Kidney (tissue), 22 donors: ENCODE data around the gene NGRN. TPM values are rescaled to one million over a fixed set of nuclear protein-coding genes. Genes with fewer than 3 reads are reported as not detected.

Experiments
- DNase-seq, 5 donors: peaks; one replicate each; pipeline ENCODE4 v3.0.0-alpha.2; 2013 to 2020
- FAIRE-seq: peaks from 2 replicates; lab custom pipeline; 2012; peaks lifted over from hg19 to GRCh38; lab: Jason Lieb, UNC
- H3K27ac ChIP-seq, 2 donors: one replicate each; pipeline ENCODE4 v1.7.0; 2013; ENCODE audit warnings: low read depth in 2 of 2, low read length in 2 of 2, inconsistent platforms in 1 of 2
- H3K27me3 ChIP-seq: one replicate; pipeline ENCODE4 v1.7.1; 2013; ENCODE audit warnings: low read length, inconsistent platforms; ENCODE audit not compliant: control insufficient read depth, insufficient read depth
- H3K36me3 ChIP-seq, 3 donors: one replicate each; pipeline versions ENCODE4 v1.7.0 to v1.7.1; 2013; ENCODE audit warnings: low read length in 3 of 3, control low read depth in 1 of 3, inconsistent platforms in 1 of 3; ENCODE audit not compliant: insufficient read depth in 3 of 3, control insufficient read depth in 2 of 3
- H3K4me1 ChIP-seq, 3 donors: one replicate each; pipeline versions ENCODE4 v1.7.0 to v1.7.1; 2013; ENCODE audit warnings: low read length in 3 of 3, inconsistent platforms in 1 of 3, low read depth in 1 of 3; ENCODE audit not compliant: control insufficient read depth in 2 of 3, insufficient read depth in 2 of 3
- H3K4me3 ChIP-seq, 3 donors: one replicate each; pipeline versions ENCODE4 v1.7.0 to v1.8.1; 2013; ENCODE audit warnings: low read length in 3 of 3, control low read depth in 1 of 3, inconsistent platforms in 1 of 3
- H3K9ac ChIP-seq, 3 donors: one replicate each; pipeline versions ENCODE4 v1.7.0 to v1.7.1; 2013; ENCODE audit warnings: low read length in 3 of 3, control low read depth in 1 of 3, inconsistent platforms in 1 of 3
- H3K9me3 ChIP-seq, 3 donors: one replicate each; pipeline versions ENCODE4 v1.7.0 to v1.7.1; 2013; ENCODE audit warnings: low read length in 3 of 3, control low read depth in 1 of 3, inconsistent platforms in 1 of 3; ENCODE audit not compliant: control insufficient read depth in 2 of 3, insufficient read depth in 1 of 3
- intact Hi-C: fragments of 100-400 bp; cut with DNase I; formaldehyde crosslinking; loops from one replicate; pipeline ENCODE4 v1.11.1; 2022
- long read RNA-seq, 10 donors: library from polyadenylated mRNA in 1 of 10; unstranded in 1 of 10; transcript quantifications; one replicate each; pipeline ENCODE4 v2.0.0 and lab custom pipeline, GENCODE V29; 2021 to 2026
- polyA plus RNA-seq: library from polyadenylated mRNA; stranded (reverse); fragments of 350-450 nt; fragmentation: Illumina TruSeq; extraction: RNeasy Lipid Tissue Mini Kit (QIAGEN cat#74804); gene quantifications from one replicate; pipeline ENCODE4 v1.2.3, GENCODE V29; 2014; ENCODE audit warnings: low read depth, low replicate concordance; ENCODE audit not compliant: insufficient read depth
- total RNA-seq: library from RNA; stranded (reverse); fragmentation: NEBNext Ultra II Directional; extraction: Animal tissue kit (Norgen Biotek cat#: 25700); gene quantifications from one replicate; pipeline ENCODE4 v1.2.1, GENCODE V29; 2021
- TF ChIP-seq, protein P1 (sequence below): IDR thresholded peaks from 3 replicates; pipeline ENCODE4 v1.5.1; 2012; ENCODE audit warnings: mild to moderate bottlenecking, moderate library complexity, borderline replicate concordance; ENCODE audit not compliant: insufficient read depth; ENCODE audit errors: extremely low read depth
- donor health status: control.
- donor health status: control.
- donor health status: control.
- donor health status: control.
- donor health status: control.
- donor health status: DM: yes; HTN: yes; CAD: no.
- donor health status: Normal renal cell carcinoma (clear cell type).

Gene NGRN, protein sequence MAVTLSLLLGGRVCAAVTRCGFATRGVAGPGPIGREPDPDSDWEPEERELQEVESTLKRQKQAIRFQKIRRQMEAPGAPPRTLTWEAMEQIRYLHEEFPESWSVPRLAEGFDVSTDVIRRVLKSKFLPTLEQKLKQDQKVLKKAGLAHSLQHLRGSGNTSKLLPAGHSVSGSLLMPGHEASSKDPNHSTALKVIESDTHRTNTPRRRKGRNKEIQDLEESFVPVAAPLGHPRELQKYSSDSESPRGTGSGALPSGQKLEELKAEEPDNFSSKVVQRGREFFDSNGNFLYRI
- 81.9 TPM for total RNA-seq
- polyA plus RNA-seq: 93.8 TPM
- long read RNA-seq, donor 1, full-length matches to known transcripts: 75 of 75 reads
- long read RNA-seq, donor 1, partial matches to known transcripts: 0 of 75 reads
- long read RNA-seq, donor 1, other reads (novel, unspliced or antisense): 0 of 75 reads
- long read RNA-seq, donor 2, full-length matches to known transcripts: 95 of 95 reads
- long read RNA-seq, donor 2, partial matches to known transcripts: 0 of 95 reads
- long read RNA-seq, donor 2, other reads (novel, unspliced or antisense): 0 of 95 reads
- long read RNA-seq, donor 3, full-length matches to known transcripts: 81 of 81 reads
- long read RNA-seq, donor 3, partial matches to known transcripts: 0 of 81 reads
- long read RNA-seq, donor 3, other reads (novel, unspliced or antisense): 0 of 81 reads
- long read RNA-seq, donor 4, full-length matches to known transcripts: 85 of 85 reads
- long read RNA-seq, donor 4, partial matches to known transcripts: 0 of 85 reads
- long read RNA-seq, donor 4, other reads (novel, unspliced or antisense): 0 of 85 reads
- long read RNA-seq, donor 5, transcript NGRN-201 (2 exons, 2,784 nt): major isoform, 9 of 9 reads
- long read RNA-seq, donor 5, partial matches to known transcripts: 0 of 9 reads
- long read RNA-seq, donor 5, other reads (novel, unspliced or antisense): 0 of 9 reads
- long read RNA-seq, donor 6, full-length matches to known transcripts: 57 of 57 reads
- long read RNA-seq, donor 6, partial matches to known transcripts: 0 of 57 reads
- long read RNA-seq, donor 6, other reads (novel, unspliced or antisense): 0 of 57 reads
- long read RNA-seq, donor 7, full-length matches to known transcripts: 140 of 140 reads
- long read RNA-seq, donor 7, partial matches to known transcripts: 0 of 140 reads
- long read RNA-seq, donor 7, other reads (novel, unspliced or antisense): 0 of 140 reads
- long read RNA-seq, donor 8, full-length matches to known transcripts: 89 of 89 reads
- long read RNA-seq, donor 8, partial matches to known transcripts: 0 of 89 reads
- long read RNA-seq, donor 8, other reads (novel, unspliced or antisense): 0 of 89 reads
- long read RNA-seq, donor 9, full-length matches to known transcripts: 45 of 45 reads
- long read RNA-seq, donor 9, partial matches to known transcripts: 0 of 45 reads
- long read RNA-seq, donor 9, other reads (novel, unspliced or antisense): 0 of 45 reads
- long read RNA-seq, donor 10, full-length matches to known transcripts: 71 of 71 reads
- long read RNA-seq, donor 10, partial matches to known transcripts: 0 of 71 reads
- long read RNA-seq, donor 10, other reads (novel, unspliced or antisense): 0 of 71 reads

DNA sequence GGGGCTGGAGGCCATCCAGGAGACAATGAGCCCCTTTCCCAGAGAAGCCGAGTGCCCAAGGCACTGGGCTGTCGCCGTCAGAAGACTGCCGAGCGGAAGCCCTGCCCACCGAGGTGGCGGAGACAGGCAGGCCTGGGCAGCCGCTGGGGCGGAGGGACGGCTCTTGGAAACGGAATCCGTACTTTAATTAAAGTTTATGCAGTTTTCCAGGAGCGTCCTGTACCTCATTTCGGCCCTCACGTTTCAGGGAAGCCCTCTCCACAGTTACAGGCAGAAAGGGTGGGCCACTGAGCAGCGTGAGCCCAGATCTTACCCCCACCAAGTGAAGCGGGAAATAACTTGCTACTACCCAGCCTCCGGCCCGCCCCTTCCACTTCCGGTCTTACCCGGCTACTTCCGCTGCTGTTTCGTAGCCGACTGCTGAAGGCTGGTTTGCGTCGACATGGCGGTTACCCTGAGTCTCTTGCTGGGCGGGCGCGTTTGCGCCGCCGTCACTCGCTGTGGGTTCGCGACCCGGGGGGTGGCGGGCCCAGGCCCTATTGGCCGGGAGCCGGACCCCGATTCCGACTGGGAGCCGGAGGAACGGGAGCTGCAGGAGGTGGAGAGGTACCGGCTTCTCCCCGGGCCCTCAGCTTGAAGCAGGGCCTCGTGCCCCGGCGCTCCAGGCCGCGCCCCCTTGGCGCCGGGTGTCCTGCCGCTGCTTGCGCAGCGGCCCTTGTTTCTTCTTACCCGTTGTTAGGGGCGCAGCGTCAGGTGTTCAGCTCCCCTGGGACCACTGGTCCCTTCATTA lies at the start of gene NGRN:
Gene NGRN (plus strand): TSS at position 402 of the 790 bp plus-strand sequence. CDS start 41 bp downstream, at position 443.
- TF ChIP-seq, protein P1, sequence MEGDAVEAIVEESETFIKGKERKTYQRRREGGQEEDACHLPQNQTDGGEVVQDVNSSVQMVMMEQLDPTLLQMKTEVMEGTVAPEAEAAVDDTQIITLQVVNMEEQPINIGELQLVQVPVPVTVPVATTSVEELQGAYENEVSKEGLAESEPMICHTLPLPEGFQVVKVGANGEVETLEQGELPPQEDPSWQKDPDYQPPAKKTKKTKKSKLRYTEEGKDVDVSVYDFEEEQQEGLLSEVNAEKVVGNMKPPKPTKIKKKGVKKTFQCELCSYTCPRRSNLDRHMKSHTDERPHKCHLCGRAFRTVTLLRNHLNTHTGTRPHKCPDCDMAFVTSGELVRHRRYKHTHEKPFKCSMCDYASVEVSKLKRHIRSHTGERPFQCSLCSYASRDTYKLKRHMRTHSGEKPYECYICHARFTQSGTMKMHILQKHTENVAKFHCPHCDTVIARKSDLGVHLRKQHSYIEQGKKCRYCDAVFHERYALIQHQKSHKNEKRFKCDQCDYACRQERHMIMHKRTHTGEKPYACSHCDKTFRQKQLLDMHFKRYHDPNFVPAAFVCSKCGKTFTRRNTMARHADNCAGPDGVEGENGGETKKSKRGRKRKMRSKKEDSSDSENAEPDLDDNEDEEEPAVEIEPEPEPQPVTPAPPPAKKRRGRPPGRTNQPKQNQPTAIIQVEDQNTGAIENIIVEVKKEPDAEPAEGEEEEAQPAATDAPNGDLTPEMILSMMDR: no peak
- Histone ChIP-seq H3K27ac (peak within 1 kb of the TSS; percentile 94 to 98), H3K9ac (peak within 1 kb of the TSS; percentile 68 to 99 (median 90)), H3K4me1 (peaks cover 0 to 22% (median 17%) of the 10 kb centered on the region in 3 donors), H3K36me3 (peaks cover 2 to 3% (median 2%) of the 10 kb centered on the region in 3 donors), H3K4me3 (peak within 1 kb of the TSS; percentile 97 to 98 (median 97)), H3K9me3 (no peaks in the 10 kb centered on the region), H3K27me3 (no peaks in the 10 kb centered on the region)
- FAIRE-seq: no peak
- intact Hi-C loops: no loop called here
- DNase-seq: peak; percentile 95 to 98 (median 97)

DNA sequence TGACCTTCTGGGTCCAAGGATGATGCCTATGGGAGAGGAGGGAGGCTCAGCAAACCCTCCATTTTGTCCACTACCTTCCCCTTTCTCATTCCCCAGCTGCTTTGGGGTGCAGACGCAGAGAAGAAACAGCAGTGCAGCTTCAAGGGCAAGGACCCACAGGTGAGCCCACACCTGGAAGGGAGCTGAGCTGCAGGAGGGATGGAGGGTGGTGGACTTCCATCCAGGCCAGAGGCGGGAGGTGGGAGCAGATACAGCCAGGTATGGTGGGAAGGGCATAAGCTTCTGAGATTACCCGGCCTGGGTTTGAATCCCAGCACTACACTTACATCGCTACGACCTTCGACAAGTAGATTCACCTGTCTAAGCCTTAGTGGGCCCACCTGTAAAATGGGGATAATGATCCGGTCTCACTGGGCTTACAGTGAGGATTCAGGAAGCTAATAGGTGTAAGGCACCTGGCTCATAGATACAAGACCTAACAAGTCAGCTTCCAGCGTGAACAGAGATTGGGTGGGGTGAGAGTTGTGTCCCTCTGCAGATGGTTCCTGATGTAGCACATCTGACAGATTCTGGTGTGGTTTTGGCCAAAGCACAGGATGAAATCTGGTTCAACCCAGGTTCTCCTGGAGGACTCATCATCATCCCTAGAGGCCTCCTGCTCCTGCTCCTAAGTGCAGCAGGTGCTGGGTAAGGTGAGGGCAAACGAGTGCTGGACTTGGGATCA lies 47.6 kb upstream of the NGRN start:
- Histone ChIP-seq H3K27ac (no peak overlapping the region), H3K9me3 (no peaks in the 10 kb centered on the region), H3K27me3 (no peaks in the 10 kb centered on the region), H3K4me3 (no peak overlapping the region), H3K4me1 (peaks cover 0 to 12% (median 5%) of the 10 kb centered on the region in 3 donors), H3K36me3 (peaks cover 4 to 10% (median 5%) of the 10 kb centered on the region in 3 donors), H3K9ac (no peak overlapping the region)
- FAIRE-seq: no peak
- no peak for DNase-seq
- intact Hi-C loops: no loop called here
- TF ChIP-seq, protein P1: no peak
